ENCODE measurements around the gene CERS4.

DNA sequence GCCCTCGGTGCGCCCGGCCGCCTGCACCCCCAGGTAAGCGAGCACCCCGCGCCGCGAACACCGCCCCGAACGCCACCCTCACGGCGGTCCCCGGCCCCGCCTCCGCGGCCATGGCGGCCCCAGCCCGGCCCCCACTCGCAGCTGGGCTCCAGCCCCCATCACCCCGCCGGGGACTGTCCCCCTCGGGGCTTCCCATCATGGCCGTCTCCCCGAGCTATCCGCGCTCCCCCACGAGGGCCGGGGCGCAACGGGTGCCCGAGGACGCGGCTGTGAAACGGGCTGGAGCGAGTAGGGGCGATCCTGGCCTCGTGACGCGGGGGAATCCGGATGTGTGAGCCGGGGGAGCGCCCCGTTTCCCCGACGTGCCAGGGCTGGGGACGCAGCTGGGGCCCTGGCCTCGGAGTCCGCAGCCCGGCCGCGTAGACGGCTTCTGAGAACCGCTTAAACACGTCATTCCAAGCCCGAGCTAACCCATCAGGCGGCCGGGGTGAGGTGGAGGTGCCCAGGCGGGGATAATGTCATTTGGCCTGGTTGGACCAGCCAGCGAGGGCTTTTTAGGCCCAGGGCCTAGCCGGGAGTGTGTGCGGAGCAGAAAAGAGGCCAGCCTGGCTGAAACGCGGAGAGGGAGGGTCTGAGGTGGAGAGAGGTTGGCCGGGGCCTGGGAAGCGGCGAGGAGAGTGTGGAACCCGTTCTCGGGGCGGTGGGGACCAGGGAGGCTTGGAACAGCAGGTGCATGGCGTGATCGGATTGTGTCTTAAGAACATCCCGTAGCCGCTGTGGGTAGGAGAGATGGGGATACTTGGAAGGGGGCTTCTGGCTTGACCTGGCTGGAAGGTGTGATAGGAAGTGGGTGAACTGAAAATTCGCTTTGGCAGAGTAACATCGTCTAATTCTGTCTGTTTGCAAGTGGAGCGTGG lies 550 bp downstream of the CERS4 start:
- TF ChIP-seq, protein P1, sequence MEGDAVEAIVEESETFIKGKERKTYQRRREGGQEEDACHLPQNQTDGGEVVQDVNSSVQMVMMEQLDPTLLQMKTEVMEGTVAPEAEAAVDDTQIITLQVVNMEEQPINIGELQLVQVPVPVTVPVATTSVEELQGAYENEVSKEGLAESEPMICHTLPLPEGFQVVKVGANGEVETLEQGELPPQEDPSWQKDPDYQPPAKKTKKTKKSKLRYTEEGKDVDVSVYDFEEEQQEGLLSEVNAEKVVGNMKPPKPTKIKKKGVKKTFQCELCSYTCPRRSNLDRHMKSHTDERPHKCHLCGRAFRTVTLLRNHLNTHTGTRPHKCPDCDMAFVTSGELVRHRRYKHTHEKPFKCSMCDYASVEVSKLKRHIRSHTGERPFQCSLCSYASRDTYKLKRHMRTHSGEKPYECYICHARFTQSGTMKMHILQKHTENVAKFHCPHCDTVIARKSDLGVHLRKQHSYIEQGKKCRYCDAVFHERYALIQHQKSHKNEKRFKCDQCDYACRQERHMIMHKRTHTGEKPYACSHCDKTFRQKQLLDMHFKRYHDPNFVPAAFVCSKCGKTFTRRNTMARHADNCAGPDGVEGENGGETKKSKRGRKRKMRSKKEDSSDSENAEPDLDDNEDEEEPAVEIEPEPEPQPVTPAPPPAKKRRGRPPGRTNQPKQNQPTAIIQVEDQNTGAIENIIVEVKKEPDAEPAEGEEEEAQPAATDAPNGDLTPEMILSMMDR (IDR thresholded peaks at IDR 0.05; ENCODE audit: low read depth, low read length) = no peak
- no peak for TF ChIP-seq EZH2phosphoT487 (IDR thresholded peaks at IDR 0.05; ENCODE audit: low read depth)
